Loucy (cell line): ENCODE data around the gene RAI1.

Source experiments
- CTCF ChIP-seq: fragments of 200-600 bp; sonication (generic); conservative IDR thresholded peaks from 2 replicates; pipeline ENCODE4 v1.5.1; 2014; ENCODE audit warnings: mild to moderate bottlenecking, antibody characterized with exemption, low read length
- EZH2phosphoT487 ChIP-seq: fragments of 200-600 bp; IDR thresholded peaks from 2 replicates; pipeline ENCODE4 v1.6.1; 2018; ENCODE audit warnings: antibody characterized with exemption, mild to moderate bottlenecking, moderate library complexity, borderline replicate concordance

DNA sequence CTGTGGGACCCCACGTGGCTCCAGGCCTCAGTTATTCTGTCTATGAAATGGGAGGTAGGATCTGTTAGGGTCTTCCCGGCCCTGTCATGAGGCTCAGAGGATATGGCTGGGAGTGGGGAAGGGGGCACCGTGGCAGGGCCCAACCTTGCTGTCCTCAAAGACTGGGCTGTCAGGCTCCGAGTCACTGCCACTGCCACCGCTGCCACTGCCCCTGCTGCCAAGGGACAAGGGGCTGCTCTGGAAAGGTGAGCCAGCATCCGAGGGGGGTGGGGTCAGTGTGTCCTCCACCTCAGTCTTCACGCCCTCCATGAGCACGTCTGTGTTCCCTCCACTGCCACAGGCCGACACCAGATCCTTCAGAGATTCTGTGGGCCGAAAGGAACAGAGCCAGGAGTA lies 136.3 kb downstream of the RAI1 start:
- no peak for TF ChIP-seq CTCF
- no peak for TF ChIP-seq EZH2phosphoT487
